A549 (cell line): ENCODE measurements around the gene PREX1. TPM values are rescaled to one million over a fixed set of nuclear protein-coding genes. Genes with fewer than 3 reads are reported as not detected.

Source experiments
- ATAC-seq, 2 experiments: fragments of 200-7000 bp in 1 of 2; fragments of >200 bp in 1 of 2; cut with Nextera tagmentation in 1 of 2; cut with Tn5 transposase in 1 of 2; 3 replicates each; pipeline versions ENCODE4 v1.8.0 to v1.9.1; 2018 to 2020; ENCODE audit warnings: mild to moderate bottlenecking in 1 of 2, moderate library complexity in 1 of 2
- CTCF ChIA-PET: fragments of 300-600 bp; sonication (Branson Sonifier 250); formaldehyde crosslinking; extraction: SDS; loops from one replicate; lab custom pipeline; 2021; ENCODE audit warnings: antibody characterized with exemption, inconsistent platforms; lab: Yijun Ruan, JAX
- POLR2A ChIA-PET: fragments of 350-600 bp; formaldehyde crosslinking; extraction: SDS; loops from one replicate; lab custom pipeline; 2021; ENCODE audit warnings: antibody characterized with exemption, inconsistent platforms; lab: Yijun Ruan, JAX
- DNase-seq, 2 experiments: peaks; one replicate each; pipeline versions ENCODE4 v3.0.0 to v3.0.0-alpha.2; 2011 to 2016; ENCODE audit warnings: low read depth in 1 of 2, low spot score in 1 of 2
- FAIRE-seq: peaks from 2 replicates; lab custom pipeline; 2011; peaks lifted over from hg19 to GRCh38; lab: Jason Lieb, UNC
- H3K27ac ChIP-seq, 2 experiments: fragments of >200 bp; sonication (Bioruptor Twin); formaldehyde crosslinking; 3 replicates each; pipeline ENCODE4 v1.5.1; 2016 to 2017
- H3K4me1 ChIP-seq: fragments of >200 bp; sonication (Bioruptor Twin); formaldehyde crosslinking; 3 replicates; pipeline ENCODE4 v1.6.1; 2016
- H3K4me2 ChIP-seq: fragments of >200 bp; sonication (Bioruptor Twin); formaldehyde crosslinking; 3 replicates; pipeline ENCODE4 v1.6.1; 2016
- H3K4me3 ChIP-seq: fragments of >200 bp; sonication (Bioruptor Twin); formaldehyde crosslinking; 3 replicates; pipeline ENCODE4 v1.5.1; 2016
- H3K9me3 ChIP-seq: fragments of >200 bp; sonication (Bioruptor Twin); formaldehyde crosslinking; 3 replicates; pipeline ENCODE4 v1.6.1; 2016
- CBX2 ChIP-seq: fragments of 200-600 bp; sonication (generic); IDR thresholded peaks from 2 replicates; pipeline ENCODE4 v1.6.1; 2016; ENCODE audit warnings: low read depth, mild to moderate bottlenecking, borderline replicate concordance
- CBX8 ChIP-seq: fragments of 200-600 bp; sonication (generic); IDR thresholded peaks from 2 replicates; pipeline ENCODE4 v1.6.1; 2016
- EHF ChIP-seq: fragments of 250-450 bp; sonication (Bioruptor Pico); IDR thresholded peaks from 2 replicates; pipeline ENCODE4 v1.5.0; 2020; ENCODE audit warnings: mild to moderate bottlenecking
- EHMT2 ChIP-seq: fragments of 200-600 bp; sonication (generic); IDR thresholded peaks from 2 replicates; pipeline ENCODE4 v1.6.1; 2016; ENCODE audit warnings: antibody characterized with exemption, low read depth, mild to moderate bottlenecking, moderate library complexity
- EP300 ChIP-seq, 2 experiments: fragments of >200 bp; sonication (Bioruptor Twin); formaldehyde crosslinking; IDR thresholded peaks; 2 replicates in 1 of 2; 3 replicates in 1 of 2; pipeline ENCODE4 v1.6.1; 2016 to 2017
- GATA3 ChIP-seq: IDR thresholded peaks from 2 replicates; pipeline ENCODE4 v1.6.1; 2012; ENCODE audit warnings: borderline replicate concordance
- HDAC2 ChIP-seq: fragments of 200-600 bp; sonication (generic); IDR thresholded peaks from 2 replicates; pipeline ENCODE4 v1.6.1; 2016
- HEYL ChIP-seq: fragments of 250-450 bp; sonication (Bioruptor Pico); IDR thresholded peaks from 2 replicates; pipeline ENCODE4 v1.8.0; 2021; ENCODE audit warnings: mild to moderate bottlenecking, moderate library complexity
- HOXA7 ChIP-seq: fragments of 250-450 bp; sonication (Bioruptor Pico); IDR thresholded peaks from 2 replicates; pipeline ENCODE4 v1.5.0; 2020; ENCODE audit warnings: mild to moderate bottlenecking, moderate library complexity
- KDM5A ChIP-seq: fragments of 200-600 bp; sonication (generic); IDR thresholded peaks from 2 replicates; pipeline ENCODE4 v1.6.1; 2016; ENCODE audit warnings: antibody characterized with exemption, mild to moderate bottlenecking
- MAZ ChIP-seq: fragments of 150-350 bp; IDR thresholded peaks from 2 replicates; pipeline ENCODE4 v1.6.1; 2014; ENCODE audit warnings: antibody characterized with exemption, low read depth, low read length, borderline replicate concordance
- NR3C1 ChIP-seq: fragments of >200 bp; sonication (Bioruptor Twin); formaldehyde crosslinking; IDR thresholded peaks from 3 replicates; pipeline ENCODE4 v1.6.1; 2017
- POLR2A ChIP-seq: IDR thresholded peaks from 2 replicates; pipeline ENCODE4 v1.6.1; 2012; ENCODE audit warnings: mild to moderate bottlenecking, low read length
- POLR2AphosphoS2 ChIP-seq: conservative IDR thresholded peaks from 2 replicates; pipeline ENCODE4 v1.6.1; 2012; ENCODE audit warnings: low read length, improper control_type of control experiment, inconsistent platforms
- SREBF2 ChIP-seq: fragments of 450-650 bp; IDR thresholded peaks from 2 replicates; pipeline ENCODE4 v1.6.1; 2014; ENCODE audit warnings: mild to moderate bottlenecking, moderate library complexity
- TFCP2L1 ChIP-seq: fragments of 250-450 bp; sonication (Bioruptor Pico); IDR thresholded peaks from 2 replicates; pipeline ENCODE4 v1.5.0; 2021; ENCODE audit warnings: mild to moderate bottlenecking
- WGBS: methylation state at CpG from one replicate; pipeline ENCODE4 v1.1.6; 2017; ENCODE audit errors: missing lambda C conversion rate; 5-methylcytosine and 5-hydroxymethylcytosine counted together
- polyA plus RNA-seq, 4 experiments: library from polyadenylated mRNA; depleted of rRNA in 3 of 4; stranded (reverse); fragments of >200 nt; fragmentation: RNase III in 1 of 4; extraction: RNeasy Plus Mini Kit Qiagen cat#74134 plus additional on column Dnase treatment in 1 of 4; gene quantifications; 2 replicates in 3 of 4; 3 replicates in 1 of 4; pipeline ENCODE4 v1.2.3, GENCODE V29; 2011 to 2017
- TF ChIP-seq, protein P1 (sequence below): fragments of 200-600 bp; sonication (generic); IDR thresholded peaks from 2 replicates; pipeline ENCODE4 v1.6.1; 2016; ENCODE audit warnings: antibody characterized with exemption, mild to moderate bottlenecking, moderate library complexity
- TF ChIP-seq, protein P2 (sequence below): fragments of 250-450 bp; sonication (Bioruptor Pico); IDR thresholded peaks from 2 replicates; pipeline ENCODE4 v1.5.0; 2020; ENCODE audit warnings: low read depth, mild to moderate bottlenecking, moderate library complexity
- TF ChIP-seq, protein P3 (sequence below): fragments of >200 bp; sonication (Bioruptor Twin); formaldehyde crosslinking; IDR thresholded peaks from 2 replicates; pipeline ENCODE4 v1.6.1; 2016
- TF ChIP-seq, protein P4 (sequence below): IDR thresholded peaks from 2 replicates; pipeline ENCODE4 v1.6.1; 2012
- TF ChIP-seq, protein P5 (sequence below): fragments of 250-450 bp; sonication (Bioruptor Pico); IDR thresholded peaks from 2 replicates; pipeline ENCODE4 v1.5.0; 2021; ENCODE audit warnings: mild to moderate bottlenecking, moderate library complexity, borderline replicate concordance
- TF ChIP-seq, protein P6 (sequence below): fragments of 150-350 bp; IDR thresholded peaks from 2 replicates; pipeline ENCODE4 v1.6.1; 2014; ENCODE audit warnings: low read depth, mild to moderate bottlenecking, low read length

Gene PREX1
- polyA plus RNA-seq, 2 of the 4 experiments (the other 2 are of a cell fraction) = 3.6 to 4.2 TPM

DNA sequence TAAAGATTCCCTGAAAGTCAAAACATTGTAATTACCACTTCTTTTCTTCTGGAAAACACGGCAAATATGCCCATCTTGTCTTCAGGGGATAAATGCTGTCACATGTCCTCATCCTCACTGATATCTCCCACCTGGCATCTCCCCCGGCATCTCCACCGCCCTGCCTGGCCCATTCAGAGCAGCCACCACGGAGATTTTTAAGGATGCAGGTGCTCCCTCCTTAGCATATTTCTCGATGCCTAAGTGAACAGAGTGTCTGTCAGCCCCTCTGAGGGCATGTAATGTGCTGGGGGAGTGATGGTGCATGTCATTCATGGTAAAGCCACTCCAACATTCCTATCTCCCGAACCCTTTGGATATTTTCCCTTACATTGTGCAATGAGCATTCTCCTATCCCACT, 215.5 kb downstream of the PREX1 start:
- no peak for ATAC-seq
- Histone ChIP-seq H3K4me3 (no peak overlapping the region), H3K9me3 (no peaks in the 10 kb centered on the region), H3K4me1 (no peaks in the 10 kb centered on the region)
- POLR2A ChIA-PET = no interaction called here
- no peak for FAIRE-seq
- no peak for TF ChIP-seq GATA3
- no peak for TF ChIP-seq HDAC2
- no peak for TF ChIP-seq MAZ
- no peak for TF ChIP-seq TFCP2L1 (CRISPR knock-in tag)
- no peak for TF ChIP-seq EHMT2
- TF ChIP-seq, protein P1, sequence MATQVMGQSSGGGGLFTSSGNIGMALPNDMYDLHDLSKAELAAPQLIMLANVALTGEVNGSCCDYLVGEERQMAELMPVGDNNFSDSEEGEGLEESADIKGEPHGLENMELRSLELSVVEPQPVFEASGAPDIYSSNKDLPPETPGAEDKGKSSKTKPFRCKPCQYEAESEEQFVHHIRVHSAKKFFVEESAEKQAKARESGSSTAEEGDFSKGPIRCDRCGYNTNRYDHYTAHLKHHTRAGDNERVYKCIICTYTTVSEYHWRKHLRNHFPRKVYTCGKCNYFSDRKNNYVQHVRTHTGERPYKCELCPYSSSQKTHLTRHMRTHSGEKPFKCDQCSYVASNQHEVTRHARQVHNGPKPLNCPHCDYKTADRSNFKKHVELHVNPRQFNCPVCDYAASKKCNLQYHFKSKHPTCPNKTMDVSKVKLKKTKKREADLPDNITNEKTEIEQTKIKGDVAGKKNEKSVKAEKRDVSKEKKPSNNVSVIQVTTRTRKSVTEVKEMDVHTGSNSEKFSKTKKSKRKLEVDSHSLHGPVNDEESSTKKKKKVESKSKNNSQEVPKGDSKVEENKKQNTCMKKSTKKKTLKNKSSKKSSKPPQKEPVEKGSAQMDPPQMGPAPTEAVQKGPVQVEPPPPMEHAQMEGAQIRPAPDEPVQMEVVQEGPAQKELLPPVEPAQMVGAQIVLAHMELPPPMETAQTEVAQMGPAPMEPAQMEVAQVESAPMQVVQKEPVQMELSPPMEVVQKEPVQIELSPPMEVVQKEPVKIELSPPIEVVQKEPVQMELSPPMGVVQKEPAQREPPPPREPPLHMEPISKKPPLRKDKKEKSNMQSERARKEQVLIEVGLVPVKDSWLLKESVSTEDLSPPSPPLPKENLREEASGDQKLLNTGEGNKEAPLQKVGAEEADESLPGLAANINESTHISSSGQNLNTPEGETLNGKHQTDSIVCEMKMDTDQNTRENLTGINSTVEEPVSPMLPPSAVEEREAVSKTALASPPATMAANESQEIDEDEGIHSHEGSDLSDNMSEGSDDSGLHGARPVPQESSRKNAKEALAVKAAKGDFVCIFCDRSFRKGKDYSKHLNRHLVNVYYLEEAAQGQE = no peak
- no peak for TF ChIP-seq POLR2AphosphoS2
- TF ChIP-seq EHF (CRISPR knock-in tag) = no peak
- TF ChIP-seq CBX2 = no peak
- TF ChIP-seq, all 56 proteins: peak for 0
- Histone ChIP-seq H3K4me2 (no peak overlapping the region), H3K27ac (no peak overlapping the region)
- WGBS = 28% methylated on average over 6 of the region's 6 CpGs
- CTCF ChIA-PET = interaction anchor here (1.7 kb wide), 1 partner anchor 10 kb away, joined by 4 read pairs; no protein-coding TSS in a partner anchor
- DNase-seq = no peak

DNA sequence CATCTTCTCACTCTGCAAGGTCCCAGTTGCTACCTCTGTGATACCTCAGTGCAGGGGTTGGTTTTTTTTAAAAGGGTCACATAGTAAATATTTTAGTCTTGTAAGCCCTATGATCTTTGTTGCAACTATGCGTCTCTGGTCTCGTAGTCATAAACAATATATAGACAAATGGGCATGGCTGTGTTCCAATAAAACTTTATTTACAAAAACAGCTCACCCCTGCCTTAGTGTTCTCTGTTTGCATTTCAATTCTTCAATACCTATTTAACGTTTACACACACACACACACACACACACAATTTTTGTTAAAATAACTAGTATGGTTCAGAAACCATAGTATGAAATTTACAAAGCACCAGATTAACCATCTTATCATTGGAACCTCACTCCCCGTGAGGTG, 216.8 kb downstream of the PREX1 start:
- WGBS = 7% methylated on average over 4 of the region's 4 CpGs
- POLR2A ChIA-PET = no interaction called here
- CTCF ChIA-PET = interaction anchor here (3.2 kb wide), 1 partner anchor 9 kb away, joined by 19 read pairs; no protein-coding TSS in a partner anchor

DNA sequence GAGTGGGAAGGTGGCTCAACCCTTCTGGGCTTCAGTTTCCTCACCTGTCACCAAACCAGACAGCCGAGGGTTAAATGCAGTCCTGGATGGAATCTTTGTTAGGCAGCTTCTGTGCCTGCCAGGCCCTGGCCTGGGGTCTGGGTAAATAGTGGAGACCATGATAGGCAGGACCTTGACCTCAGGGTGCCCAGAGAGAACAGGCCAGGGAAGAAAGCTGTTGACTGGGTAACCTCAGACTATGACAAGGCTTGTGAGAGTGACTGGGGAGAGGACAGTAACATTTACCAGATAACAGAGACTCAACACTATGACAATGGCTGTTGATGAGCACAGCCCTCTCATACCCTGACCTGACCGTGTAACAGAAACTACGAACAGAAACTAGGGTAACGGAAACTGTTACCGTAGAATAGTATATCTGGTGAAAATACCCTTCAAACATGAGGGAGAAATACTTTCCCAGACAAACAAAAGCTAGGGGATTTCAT, 218.3 kb downstream of the PREX1 start:
- TF ChIP-seq EP300 (IDR thresholded peaks at IDR 0.05) = no peak
- no peak for TF ChIP-seq KDM5A
- TF ChIP-seq, protein P2, sequence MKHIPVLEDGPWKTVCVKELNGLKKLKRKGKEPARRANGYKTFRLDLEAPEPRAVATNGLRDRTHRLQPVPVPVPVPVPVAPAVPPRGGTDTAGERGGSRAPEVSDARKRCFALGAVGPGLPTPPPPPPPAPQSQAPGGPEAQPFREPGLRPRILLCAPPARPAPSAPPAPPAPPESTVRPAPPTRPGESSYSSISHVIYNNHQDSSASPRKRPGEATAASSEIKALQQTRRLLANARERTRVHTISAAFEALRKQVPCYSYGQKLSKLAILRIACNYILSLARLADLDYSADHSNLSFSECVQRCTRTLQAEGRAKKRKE (CRISPR knock-in tag) = no peak
- TF ChIP-seq, protein P3, sequence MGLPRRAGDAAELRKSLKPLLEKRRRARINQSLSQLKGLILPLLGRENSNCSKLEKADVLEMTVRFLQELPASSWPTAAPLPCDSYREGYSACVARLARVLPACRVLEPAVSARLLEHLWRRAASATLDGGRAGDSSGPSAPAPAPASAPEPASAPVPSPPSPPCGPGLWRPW = no peak
- no peak for TF ChIP-seq NR3C1
- TF ChIP-seq POLR2A = no peak
- TF ChIP-seq, protein P4, sequence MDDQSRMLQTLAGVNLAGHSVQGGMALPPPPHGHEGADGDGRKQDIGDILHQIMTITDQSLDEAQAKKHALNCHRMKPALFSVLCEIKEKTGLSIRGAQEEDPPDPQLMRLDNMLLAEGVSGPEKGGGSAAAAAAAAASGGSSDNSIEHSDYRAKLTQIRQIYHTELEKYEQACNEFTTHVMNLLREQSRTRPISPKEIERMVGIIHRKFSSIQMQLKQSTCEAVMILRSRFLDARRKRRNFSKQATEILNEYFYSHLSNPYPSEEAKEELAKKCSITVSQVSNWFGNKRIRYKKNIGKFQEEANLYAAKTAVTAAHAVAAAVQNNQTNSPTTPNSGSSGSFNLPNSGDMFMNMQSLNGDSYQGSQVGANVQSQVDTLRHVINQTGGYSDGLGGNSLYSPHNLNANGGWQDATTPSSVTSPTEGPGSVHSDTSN = no peak
- TF ChIP-seq EHMT2 = no peak
- TF ChIP-seq HOXA7 (CRISPR knock-in tag) = no peak
- TF ChIP-seq, protein P5, sequence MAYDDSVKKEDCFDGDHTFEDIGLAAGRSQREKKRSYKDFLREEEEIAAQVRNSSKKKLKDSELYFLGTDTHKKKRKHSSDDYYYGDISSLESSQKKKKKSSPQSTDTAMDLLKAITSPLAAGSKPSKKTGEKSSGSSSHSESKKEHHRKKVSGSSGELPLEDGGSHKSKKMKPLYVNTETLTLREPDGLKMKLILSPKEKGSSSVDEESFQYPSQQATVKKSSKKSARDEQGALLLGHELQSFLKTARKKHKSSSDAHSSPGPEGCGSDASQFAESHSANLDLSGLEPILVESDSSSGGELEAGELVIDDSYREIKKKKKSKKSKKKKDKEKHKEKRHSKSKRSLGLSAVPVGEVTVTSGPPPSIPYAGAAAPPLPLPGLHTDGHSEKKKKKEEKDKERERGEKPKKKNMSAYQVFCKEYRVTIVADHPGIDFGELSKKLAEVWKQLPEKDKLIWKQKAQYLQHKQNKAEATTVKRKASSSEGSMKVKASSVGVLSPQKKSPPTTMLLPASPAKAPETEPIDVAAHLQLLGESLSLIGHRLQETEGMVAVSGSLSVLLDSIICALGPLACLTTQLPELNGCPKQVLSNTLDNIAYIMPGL = no peak
- TF ChIP-seq HEYL = no peak
- no peak for TF ChIP-seq SREBF2
- TF ChIP-seq MAZ = no peak
- Histone ChIP-seq H3K4me3 (no peak overlapping the region), H3K4me1 (no peaks in the 10 kb centered on the region), H3K27ac (no peak overlapping the region), H3K9me3 (no peaks in the 10 kb centered on the region), H3K4me2 (no peak overlapping the region)
- FAIRE-seq = no peak
- DNase-seq = no peak
- ChIA-PET POLR2A (interaction anchor here (0.6 kb wide), 1 partner anchor 122 kb away, joined by 3 read pairs; no protein-coding TSS in a partner anchor), CTCF (interaction anchor here (3.2 kb wide), 1 partner anchor 11 kb away, joined by 19 read pairs; no protein-coding TSS in a partner anchor)
- 46% methylated on average over 5 of the region's 5 CpGs for WGBS
- ATAC-seq = no peak

More for the DNA sequence above, 216.8 kb downstream of the PREX1 start:
- H3K27ac ChIP-seq = no peak overlapping the region
- H3K4me1 ChIP-seq = no peaks in the 10 kb centered on the region
- DNase-seq = no peak
- H3K4me3 ChIP-seq = no peak overlapping the region
- no peaks in the 10 kb centered on the region for H3K9me3 ChIP-seq
- ATAC-seq = no peak
- H3K4me2 ChIP-seq = no peak overlapping the region
- TF ChIP-seq CBX8 (no peak), EP300 (IDR thresholded peaks at IDR 0.05) (no peak), TFCP2L1 (CRISPR knock-in tag) (no peak), POLR2AphosphoS2 (no peak)
- TF ChIP-seq, protein P6, sequence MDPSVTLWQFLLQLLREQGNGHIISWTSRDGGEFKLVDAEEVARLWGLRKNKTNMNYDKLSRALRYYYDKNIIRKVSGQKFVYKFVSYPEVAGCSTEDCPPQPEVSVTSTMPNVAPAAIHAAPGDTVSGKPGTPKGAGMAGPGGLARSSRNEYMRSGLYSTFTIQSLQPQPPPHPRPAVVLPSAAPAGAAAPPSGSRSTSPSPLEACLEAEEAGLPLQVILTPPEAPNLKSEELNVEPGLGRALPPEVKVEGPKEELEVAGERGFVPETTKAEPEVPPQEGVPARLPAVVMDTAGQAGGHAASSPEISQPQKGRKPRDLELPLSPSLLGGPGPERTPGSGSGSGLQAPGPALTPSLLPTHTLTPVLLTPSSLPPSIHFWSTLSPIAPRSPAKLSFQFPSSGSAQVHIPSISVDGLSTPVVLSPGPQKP = no peak
- no peak for FAIRE-seq
